Hematopoietic multipotent progenitor cell treated with erythropoietin and hydrocortisone succinate and interleukin-3 and kit ligand, for 17 days (in vitro differentiated cells): ENCODE data around the gene LILRA2.
"Not testable (repeated sequence)": the region's sequence is repeated elsewhere in the genome, so short reads cannot be mapped to it uniquely, and the experiment has no call there.

ENCODE experiments used
- DNase-seq: peaks from one replicate; pipeline ENCODE4 v3.0.0-alpha.2; 2015; ENCODE audit warnings: low spot score

The LILRA2 gene

GRCh38 chr19:54571715-54572615, 1.6 kb upstream of the LILRA2 start:
- DNase-seq: not testable (repeated sequence)

DNA sequence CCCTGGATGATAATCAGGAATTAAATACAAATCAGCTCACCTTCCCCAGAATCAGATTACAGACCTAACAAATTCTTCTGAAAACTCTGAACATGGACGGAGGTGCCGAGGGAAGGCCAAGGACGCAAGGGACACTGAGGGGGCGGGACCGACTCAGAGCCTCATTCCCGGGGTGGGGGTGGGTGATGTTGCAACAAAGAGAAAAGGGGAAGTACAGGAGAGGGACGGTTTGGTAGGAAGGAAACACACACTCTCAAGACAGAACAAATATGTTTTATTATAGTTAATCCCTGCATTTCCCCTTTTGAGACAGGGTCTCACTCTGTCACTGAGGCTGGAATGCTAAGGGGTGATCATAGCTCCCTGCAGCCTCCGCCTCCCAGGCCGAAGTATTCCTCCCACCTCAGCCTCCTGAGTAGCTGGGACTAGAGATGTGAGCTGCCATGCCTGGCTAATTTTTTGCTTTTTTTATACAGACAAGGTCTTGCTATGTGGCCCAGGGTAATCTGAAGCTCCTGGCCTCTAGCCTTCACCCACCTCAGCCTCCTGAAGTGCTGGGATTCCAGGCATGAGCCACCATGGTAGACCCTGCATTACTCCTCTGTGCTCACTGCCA, 786 bp upstream of the LILRA2 start:
- no peak for DNase-seq

DNA sequence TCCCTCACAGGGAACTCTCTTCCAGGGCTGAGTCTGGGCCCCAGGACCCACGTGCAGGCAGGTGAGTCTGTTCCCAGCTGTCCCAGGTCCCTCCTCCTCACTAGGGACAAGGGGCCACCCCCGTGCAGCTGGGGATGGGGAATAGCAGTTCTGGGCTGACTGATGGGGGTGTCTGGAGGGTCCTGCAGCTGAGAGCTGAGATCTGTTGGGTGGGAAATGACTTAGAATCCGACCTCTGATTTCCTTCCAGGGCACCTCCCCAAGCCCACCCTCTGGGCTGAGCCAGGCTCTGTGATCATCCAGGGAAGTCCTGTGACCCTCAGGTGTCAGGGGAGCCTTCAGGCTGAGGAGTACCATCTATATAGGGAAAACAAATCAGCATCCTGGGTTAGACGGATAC, 461 bp downstream of the LILRA2 start:
- no peak for DNase-seq

DNA sequence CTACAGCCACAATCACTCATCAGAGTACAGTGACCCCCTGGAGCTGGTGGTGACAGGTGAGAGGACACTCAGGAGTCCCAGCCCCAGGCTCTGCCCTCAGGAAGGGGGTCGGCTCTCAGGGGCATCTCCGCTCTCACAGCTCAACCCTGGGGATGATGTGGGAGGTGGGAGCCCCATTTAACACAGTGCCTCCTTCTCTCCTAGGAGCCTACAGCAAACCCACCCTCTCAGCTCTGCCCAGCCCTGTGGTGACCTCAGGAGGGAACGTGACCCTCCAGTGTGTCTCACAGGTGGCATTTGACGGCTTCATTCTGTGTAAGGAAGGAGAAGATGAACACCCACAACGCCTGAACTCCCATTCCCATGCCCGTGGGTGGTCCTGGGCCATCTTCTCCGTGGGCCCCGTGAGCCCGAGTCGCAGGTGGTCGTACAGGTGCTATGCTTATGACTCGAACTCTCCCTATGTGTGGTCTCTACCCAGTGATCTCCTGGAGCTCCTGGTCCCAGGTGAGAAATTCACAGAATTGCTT, 1.0 kb downstream of the LILRA2 start:
- DNase-seq: no peak

GRCh38 chr19:54575205-54575604, 1.6 kb downstream of the LILRA2 start:
- DNase-seq: not testable (repeated sequence)

GRCh38 chr19:54576411-54576976, 2.9 kb downstream of the LILRA2 start:
- no peak for DNase-seq

GRCh38 chr19:54577334-54577733, 3.7 kb downstream of the LILRA2 start:
- DNase-seq: no peak

DNA sequence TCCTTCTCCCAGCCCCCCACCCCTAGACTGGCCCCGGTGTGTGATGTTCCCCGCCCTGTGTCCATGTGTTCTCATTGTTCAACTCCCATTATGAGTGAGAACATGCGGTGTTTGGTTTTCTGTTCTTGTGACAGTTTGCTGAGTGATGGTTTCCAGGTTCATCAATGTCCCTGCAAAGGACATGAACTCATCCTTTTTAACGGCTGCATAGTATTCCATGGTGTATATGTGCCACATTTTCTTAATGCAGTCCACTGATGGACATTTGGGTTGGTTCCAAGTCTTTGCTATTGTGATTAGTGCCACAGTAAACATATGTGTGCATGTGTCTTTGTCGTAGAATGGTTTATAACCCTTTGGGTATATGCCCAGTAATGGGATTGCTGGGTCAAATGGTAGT, 4.7 kb downstream of the LILRA2 start:
- DNase-seq: not testable (repeated sequence)

- no peak for DNase-seq
Measured at GRCh38 chr19:54586397-54586796, 12.8 kb downstream of the LILRA2 start.

GRCh38 chr19:54587026-54587425, 13.4 kb downstream of the LILRA2 start:
- DNase-seq: no peak

DNA sequence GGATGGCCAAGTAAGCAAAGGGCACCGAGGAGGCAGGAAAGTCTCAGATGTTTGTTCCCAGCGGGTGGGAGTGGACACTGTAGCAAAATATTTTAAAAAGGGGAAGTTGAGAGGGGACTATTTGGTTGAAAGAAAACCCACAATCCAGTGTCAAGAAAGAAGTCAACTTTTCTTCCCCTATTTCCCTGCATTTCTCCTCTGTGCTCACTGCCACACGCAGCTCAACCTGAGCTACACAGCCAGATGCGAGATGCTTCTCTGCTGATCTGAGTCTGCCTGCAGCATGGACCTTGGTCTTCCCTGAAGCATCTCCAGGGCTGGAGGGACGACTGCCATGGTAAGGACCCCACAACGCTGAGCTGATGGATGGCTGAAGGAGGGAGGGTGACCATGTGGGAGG, 19.9 kb downstream of the LILRA2 start, which contains the start of gene LILRA1:
TSS of gene LILRA1 (plus strand) at position 188 of the 400 bp plus-strand sequence. CDS start 613 bp downstream, outside the sequence.
- not testable (repeated sequence) for DNase-seq

DNA sequence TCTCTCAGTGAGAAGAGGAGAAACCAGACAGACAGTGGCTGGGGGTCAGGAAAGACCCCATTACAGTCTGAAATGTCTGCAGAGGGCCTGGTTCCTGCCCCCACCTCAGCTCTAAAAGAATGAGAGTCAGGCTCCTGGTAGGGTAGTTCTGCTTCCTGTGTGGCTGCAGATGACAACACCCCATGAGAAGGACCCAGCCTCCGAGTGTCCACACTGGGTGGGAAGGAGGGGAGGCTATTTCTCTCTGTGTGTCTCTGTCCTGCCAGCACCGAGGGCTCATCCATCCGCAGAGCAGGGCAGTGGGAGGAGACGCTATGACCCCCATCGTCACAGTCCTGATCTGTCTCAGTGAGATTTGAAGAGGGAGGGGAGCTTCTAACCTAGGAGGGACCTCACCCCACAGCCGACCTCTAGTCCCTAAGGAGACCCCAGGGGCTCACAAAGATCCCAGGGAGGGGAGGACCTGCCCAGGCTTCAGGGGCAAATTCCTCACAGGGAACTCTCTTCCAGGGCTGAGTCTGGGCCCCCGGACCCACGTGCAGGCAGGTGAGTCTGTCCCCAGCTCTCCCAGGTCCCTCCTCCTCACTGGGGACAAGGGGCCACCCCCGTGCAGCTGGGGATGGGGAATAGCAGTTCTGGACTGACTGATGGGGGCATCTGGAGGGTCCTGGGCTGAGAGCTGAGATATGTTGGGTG, 20.5 kb downstream of the LILRA2 start:
- DNase-seq: not testable (repeated sequence)

DNA sequence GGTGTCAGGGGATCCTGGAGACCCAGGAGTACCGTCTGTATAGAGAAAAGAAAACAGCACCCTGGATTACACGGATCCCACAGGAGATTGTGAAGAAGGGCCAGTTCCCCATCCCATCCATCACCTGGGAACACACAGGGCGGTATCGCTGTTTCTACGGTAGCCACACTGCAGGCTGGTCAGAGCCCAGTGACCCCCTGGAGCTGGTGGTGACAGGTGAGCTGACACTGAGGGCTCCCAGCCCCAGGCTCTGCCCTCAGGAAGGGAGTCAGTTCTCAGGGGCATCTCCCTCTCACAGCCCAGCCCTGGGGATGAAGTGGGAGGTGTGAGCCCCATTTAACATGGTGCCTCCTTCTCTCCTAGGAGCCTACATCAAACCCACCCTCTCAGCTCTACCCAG, 21.1 kb downstream of the LILRA2 start:
- no peak for DNase-seq

- DNase-seq: not testable (repeated sequence)
Measured at GRCh38 chr19:54595680-54596436, 22.3 kb downstream of the LILRA2 start.

GRCh38 chr19:54600212-54600611, 26.6 kb downstream of the LILRA2 start:
- no peak for DNase-seq

DNA sequence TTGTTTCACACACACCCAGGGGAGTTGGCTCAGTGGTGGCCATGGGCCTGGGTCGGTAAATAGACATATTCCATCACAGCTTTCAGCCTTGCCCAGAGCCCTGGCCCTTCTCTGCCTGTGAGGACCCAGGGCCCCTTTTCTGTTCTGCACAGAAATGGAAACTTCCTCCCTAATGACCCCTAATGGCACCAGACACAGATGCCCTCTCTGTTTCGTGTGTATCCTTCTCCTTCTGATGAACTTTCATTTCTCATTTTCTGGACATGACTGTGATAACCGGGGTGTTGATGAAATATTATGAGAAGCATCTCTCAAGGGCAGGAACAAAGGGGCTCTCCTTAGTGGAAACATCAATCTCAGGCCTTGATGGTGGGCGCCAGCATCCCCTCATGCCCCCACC, 32.6 kb downstream of the LILRA2 start:
- DNase-seq: no peak

DNA sequence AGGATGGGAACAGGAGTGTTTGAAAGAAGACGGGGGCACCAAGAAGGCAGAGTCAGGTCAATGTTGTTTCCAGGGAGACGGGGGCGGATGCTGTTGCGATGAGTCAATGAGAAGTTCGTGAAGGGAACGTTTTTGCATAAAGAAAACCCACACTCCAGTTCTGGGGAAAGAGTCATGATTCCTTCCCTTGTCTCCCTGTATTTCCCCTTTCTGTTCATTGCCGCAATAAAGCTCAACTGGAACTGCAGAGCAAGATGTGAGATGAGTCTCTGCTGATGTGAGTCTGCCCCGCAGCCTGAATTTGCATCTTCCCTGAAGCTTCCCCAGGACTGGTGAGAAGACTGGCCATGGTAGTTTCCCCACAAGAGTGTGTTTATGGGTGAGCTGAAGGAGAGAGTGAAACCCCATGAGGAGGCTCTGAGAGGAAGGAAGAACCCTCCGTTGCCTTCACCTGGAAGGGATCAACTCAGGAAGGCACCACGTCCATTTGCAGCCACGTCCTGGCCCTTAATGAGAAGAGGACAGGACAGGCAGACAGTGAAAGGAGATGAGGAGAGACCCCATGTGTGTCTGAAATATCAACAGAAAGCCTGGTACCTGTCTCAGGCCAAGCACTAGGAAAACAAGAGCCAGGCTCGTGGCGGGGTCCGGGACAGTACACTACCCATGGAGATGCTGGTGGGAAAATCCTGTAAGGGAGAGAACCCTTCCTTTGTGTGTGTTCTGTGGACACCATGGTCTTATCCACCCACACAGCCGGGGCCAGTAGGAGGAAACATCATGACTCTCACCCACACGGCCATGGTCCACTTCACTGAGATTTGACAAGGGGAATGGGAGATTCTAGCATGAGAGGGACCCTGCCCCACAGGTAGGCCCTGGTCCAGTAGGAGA, 33.5 kb downstream of the LILRA2 start:
- no peak for DNase-seq

DNA sequence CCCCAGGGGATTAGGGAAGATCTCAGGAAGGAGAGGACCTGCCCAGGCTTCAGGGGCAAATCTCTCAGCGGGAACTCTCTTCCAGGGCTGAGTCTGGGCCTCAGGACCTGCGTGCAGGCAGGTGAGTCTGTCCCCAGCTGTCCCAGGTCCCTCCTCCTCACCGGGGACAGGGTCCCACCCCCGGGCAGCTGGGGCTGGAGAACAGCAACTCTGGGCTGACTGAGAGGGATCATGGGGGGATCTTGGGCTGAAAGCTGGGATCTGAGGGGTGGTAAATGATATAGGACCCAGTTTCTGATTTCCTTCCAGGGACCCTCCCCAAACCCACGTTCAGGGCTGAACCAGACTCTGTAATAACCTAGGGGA, 34.2 kb downstream of the LILRA2 start:
- no peak for DNase-seq

DNA sequence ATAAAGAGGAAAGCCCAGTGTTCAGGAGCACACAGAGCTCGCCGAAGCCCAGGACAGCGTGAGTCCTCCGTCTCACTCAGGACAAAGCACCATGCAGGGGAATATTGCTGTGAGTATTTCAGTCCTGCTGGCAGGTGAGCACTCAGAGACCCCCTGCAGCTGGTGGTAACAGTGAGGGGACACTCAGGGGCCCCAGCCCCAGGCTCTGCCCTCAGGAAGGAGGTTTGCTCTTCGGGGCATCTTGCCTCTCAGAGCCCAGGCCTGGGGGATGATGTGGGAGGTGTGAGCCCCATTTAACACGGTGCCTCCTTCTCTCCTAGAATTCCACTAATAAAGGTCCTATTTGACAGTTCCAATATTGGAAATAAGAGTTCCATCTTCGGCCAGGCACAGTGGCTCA, 34.6 kb downstream of the LILRA2 start:
- no peak for DNase-seq

DNA sequence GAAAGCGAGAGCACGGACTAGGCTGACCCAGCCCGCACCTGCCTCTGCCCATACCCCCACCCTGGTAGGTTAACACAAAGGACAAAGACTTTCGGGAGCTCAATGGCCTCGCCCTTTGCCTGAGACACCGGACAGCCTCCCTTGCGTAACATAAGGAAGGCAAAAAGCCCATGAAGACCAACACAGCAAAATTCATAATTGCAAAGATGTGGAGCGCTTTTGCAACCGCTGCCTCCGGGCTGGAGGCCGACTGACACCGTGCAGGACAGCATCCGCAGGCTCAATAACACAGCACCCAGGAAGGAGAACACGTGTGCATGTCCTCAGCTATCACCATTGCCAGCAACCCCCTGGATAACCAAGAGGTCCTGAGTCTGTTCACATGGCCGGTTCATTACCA, 35.2 kb downstream of the LILRA2 start:
- DNase-seq: no peak
